HG03354 (cell line): ENCODE measurements around the gene NBPF9.
"Not testable (repeated sequence)": the region's sequence is repeated elsewhere in the genome, so short reads cannot be mapped to it uniquely, and the experiment has no call there.

Experiments used
- ATAC-seq: cut with Tn5 transposase; IDR thresholded peaks from one replicate; pipeline ENCODE4 v1.9.1; 2021; ENCODE audit warnings: mild to moderate bottlenecking; ENCODE audit not compliant: unreplicated experiment, poor library complexity, severe bottlenecking

NBPF9 gene

GRCh38 chr1:149015522-149015921 is 87.8 kb downstream of the NBPF9 start:
- ATAC-seq: not testable (repeated sequence)

- ATAC-seq: not testable (repeated sequence)
These were observed 89.8 kb downstream of the NBPF9 start for GRCh38 chr1:149013513-149013912.

- not testable (repeated sequence) for ATAC-seq
These were observed 90.8 kb downstream of the NBPF9 start for GRCh38 chr1:149012599-149012998.

GRCh38 chr1:149009761-149010160 is 93.6 kb downstream of the NBPF9 start:
- ATAC-seq: not testable (repeated sequence)

GRCh38 chr1:149008769-149009168 is 94.6 kb downstream of the NBPF9 start:
- ATAC-seq: not testable (repeated sequence)

GRCh38 chr1:149008326-149008725 is 95.0 kb downstream of the NBPF9 start:
- not testable (repeated sequence) for ATAC-seq
